Thymus (tissue), 11 donors: Measurements from ENCODE around the gene DHRSX. TPM values are rescaled to one million over a fixed set of nuclear protein-coding genes. Genes with fewer than 3 reads are reported as not detected.
"Not testable (repeated sequence)": the region's sequence is repeated elsewhere in the genome, so short reads cannot be mapped to it uniquely, and the experiment has no call there.

Experiments
- DNase-seq, 9 donors: peaks; one replicate each; pipeline ENCODE4 v3.0.0-alpha.2; 2013; ENCODE audit warnings: low spot score in 9 of 9, low read depth in 6 of 9, missing footprints in 1 of 9
- H3K27ac ChIP-seq, 2 donors: one replicate each; pipeline ENCODE4 v1.5.1; 2013; ENCODE audit warnings: control low read depth in 1 of 2, low read depth in 1 of 2, low read length in 1 of 2, mild to moderate bottlenecking in 1 of 2, moderate library complexity in 1 of 2
- H3K27me3 ChIP-seq, 2 donors: one replicate each; pipeline ENCODE4 v1.5.1; 2013; ENCODE audit warnings: low read length in 1 of 2; ENCODE audit not compliant: control insufficient read depth in 2 of 2, insufficient read depth in 1 of 2
- H3K36me3 ChIP-seq, 2 donors: one replicate each; pipeline ENCODE4 v1.5.1; 2013; ENCODE audit warnings: low read length in 1 of 2, mild to moderate bottlenecking in 1 of 2, moderate library complexity in 1 of 2; ENCODE audit not compliant: control insufficient read depth in 2 of 2, insufficient read depth in 2 of 2
- H3K4me1 ChIP-seq, 2 donors: one replicate each; pipeline ENCODE4 v1.5.1; 2013; ENCODE audit warnings: low read length in 2 of 2; ENCODE audit not compliant: control insufficient read depth in 2 of 2, insufficient read depth in 2 of 2
- H3K4me3 ChIP-seq, 2 donors: one replicate each; pipeline ENCODE4 v1.5.1; 2013; ENCODE audit warnings: low read length in 2 of 2, control low read depth in 1 of 2, mild to moderate bottlenecking in 1 of 2
- H3K9me3 ChIP-seq, 2 donors: one replicate each; pipeline ENCODE4 v1.5.1; 2013; ENCODE audit warnings: low read length in 1 of 2, mild to moderate bottlenecking in 1 of 2; ENCODE audit not compliant: control insufficient read depth in 2 of 2, insufficient read depth in 1 of 2
- WGBS: extraction: QIAGEN DNeasy Blood & Tissue Kit; methylation state at CpG from one replicate; pipeline ENCODE4 v1.1.7; 2013; 5-methylcytosine and 5-hydroxymethylcytosine counted together
- polyA plus RNA-seq: library from polyadenylated mRNA; stranded (reverse); fragments of 200-250 nt; gene quantifications from one replicate; pipeline ENCODE4 v1.2.3, GENCODE V29; 2013
- total RNA-seq: library from RNA; stranded (reverse); fragments of 120-200 nt; gene quantifications from one replicate; pipeline ENCODE4 v1.2.4, GENCODE V29; 2013
- donor health status: healthy.

DHRSX gene
- total and polyA plus RNA-seq, 2 donors, result 11.2 to 12.2 TPM

DNA sequence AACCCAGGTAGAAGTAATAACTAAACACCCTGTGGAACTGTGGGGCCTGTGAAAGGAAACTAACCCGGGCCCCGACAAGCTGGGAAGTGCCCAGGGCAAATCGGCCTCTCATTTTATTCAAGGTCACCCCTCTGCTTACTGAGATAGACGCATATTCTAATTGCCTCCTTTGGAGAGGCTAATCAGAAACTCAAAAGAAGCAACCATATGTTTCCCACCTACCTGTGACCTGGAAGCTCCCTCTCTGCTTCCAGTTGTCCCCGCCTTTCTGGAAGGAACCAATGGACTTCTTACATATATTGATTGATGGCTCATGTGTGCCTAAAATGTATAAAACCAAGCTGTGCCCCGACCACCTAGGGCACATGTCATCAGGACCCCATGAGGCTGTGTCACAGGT, 23.1 kb upstream of the DHRSX start:
- Histone ChIP-seq H3K27ac (no peak overlapping the region), H3K27me3 (peaks cover 0 to 2% of the 10 kb centered on the region in 2 donors), H3K9me3 (no peaks in the 10 kb centered on the region), H3K36me3 (no peaks in the 10 kb centered on the region), H3K4me3 (no peak overlapping the region), H3K4me1 (no peaks in the 10 kb centered on the region)
- 95% methylated on average over 6 of the region's 6 CpGs for WGBS
- no peak for DNase-seq

DNA sequence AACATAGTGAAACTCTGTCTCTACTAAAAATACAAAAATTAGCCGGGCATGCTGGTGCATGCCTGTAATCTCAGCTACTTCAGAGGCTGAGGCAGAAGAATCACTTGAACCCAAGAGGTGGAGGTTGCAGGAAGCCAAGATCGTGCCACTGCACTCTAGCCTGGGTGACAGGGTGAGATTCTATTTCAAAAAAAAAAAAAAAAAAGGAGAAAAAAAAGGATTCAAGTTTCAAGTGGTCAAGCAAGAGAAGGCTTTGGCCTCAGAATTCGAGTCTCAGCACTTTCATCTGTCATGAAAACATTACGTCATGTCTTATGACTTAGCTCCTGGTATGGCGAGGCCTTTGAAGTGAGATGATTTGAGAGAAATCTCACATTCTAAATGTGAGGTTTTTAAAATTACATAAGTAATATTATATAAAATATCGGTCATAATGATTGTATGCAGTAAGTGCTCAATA, 21.2 kb upstream of the DHRSX start:
- H3K27ac ChIP-seq, result peak overlapping the region in 1 of 2 donors; percentile 14
- 88% methylated on average over 6 of the region's 6 CpGs for WGBS
- no peak for DNase-seq

GRCh38 chrX:2521092-2521926, 20.5 kb upstream of the DHRSX start:
- no peaks in the 10 kb centered on the region for H3K9me3 ChIP-seq
- no peaks in the 10 kb centered on the region for H3K36me3 ChIP-seq
- DNase-seq, result peak in 1 of 9 donors; percentile 40
- peak overlapping the region in 1 of 2 donors; percentile 14 for H3K27ac ChIP-seq
- H3K4me1 ChIP-seq, result peaks cover 2 to 10% of the 10 kb centered on the region in 2 donors
- WGBS, result 20% methylated on average over 15 of the region's 15 CpGs
- H3K4me3 ChIP-seq, result no peak overlapping the region
- H3K27me3 ChIP-seq, result peaks cover 0 to 2% of the 10 kb centered on the region in 2 donors

More for the DNA sequence above, 21.2 kb upstream of the DHRSX start:
- Histone ChIP-seq H3K36me3 (no peaks in the 10 kb centered on the region), H3K9me3 (no peaks in the 10 kb centered on the region), H3K27me3 (peaks cover 0 to 2% of the 10 kb centered on the region in 2 donors), H3K4me3 (no peak overlapping the region), H3K4me1 (peaks cover 2 to 5% of the 10 kb centered on the region in 2 donors)

GRCh38 chrX:2520539-2520938, 19.8 kb upstream of the DHRSX start:
- H3K4me3 ChIP-seq, result no peak overlapping the region
- WGBS, result 98% methylated on average over 8 of the region's 8 CpGs
- no peak for DNase-seq
- H3K9me3 ChIP-seq, result no peaks in the 10 kb centered on the region
- peaks cover 5 to 10% of the 10 kb centered on the region in 2 donors for H3K4me1 ChIP-seq
- no peaks in the 10 kb centered on the region for H3K36me3 ChIP-seq
- H3K27ac ChIP-seq, result no peak overlapping the region
- peaks cover 0 to 2% of the 10 kb centered on the region in 2 donors for H3K27me3 ChIP-seq

DNA sequence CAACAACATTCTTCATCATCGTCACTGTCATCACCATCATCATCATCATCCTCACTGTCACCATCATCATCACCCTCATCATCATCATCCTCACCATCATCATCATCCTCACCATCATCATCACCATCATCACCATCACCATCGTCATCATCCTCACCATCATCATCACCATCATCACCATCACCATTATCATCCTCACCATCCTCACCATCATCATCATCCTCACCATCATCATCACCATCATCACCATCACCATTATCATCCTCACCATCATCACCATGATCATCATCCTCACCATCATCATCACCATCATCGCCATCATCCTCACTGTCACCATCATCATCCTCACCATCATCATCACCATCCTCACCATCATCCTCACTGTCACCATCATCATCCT, 18.9 kb upstream of the DHRSX start:
- not testable (repeated sequence) for H3K27ac ChIP-seq, H3K4me3 ChIP-seq, H3K9me3 ChIP-seq, H3K36me3 ChIP-seq, H3K27me3 ChIP-seq, DNase-seq
- peaks cover 8 to 13% of the 10 kb centered on the region in 2 donors for H3K4me1 ChIP-seq
- 60% methylated on average over 3 of the region's 3 CpGs for WGBS

DNA sequence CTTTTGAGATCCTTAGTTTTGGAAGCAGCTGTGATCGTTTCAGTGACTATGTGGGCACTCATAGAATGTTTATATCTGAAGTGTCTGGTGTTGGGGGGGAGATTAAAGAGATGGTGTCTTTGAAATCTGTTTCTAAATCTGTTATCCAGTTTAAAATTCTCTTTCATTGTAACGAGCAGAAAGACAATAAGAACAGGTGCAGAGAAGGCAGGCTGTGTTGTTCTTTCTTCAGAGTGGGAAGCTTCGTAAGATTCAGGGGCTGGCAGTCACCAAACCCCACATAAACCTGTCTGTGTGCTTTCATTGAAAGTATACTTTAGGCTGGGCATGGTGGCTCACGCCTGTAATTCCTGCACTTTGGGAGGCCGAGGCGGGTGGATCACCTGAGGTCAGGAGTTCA, 16.3 kb upstream of the DHRSX start:
- H3K9me3 ChIP-seq, result no peaks in the 10 kb centered on the region
- peaks cover 16 to 23% of the 10 kb centered on the region in 2 donors for H3K4me1 ChIP-seq
- peak in 6 of 9 donors; percentile 28 to 75 (median 42) for DNase-seq
- no peaks in the 10 kb centered on the region for H3K27me3 ChIP-seq
- H3K4me3 ChIP-seq, result peak overlapping the region in 1 of 2 donors; percentile 0
- 42% methylated on average over 6 of the region's 6 CpGs for WGBS
- peak overlapping the region; percentile 26 to 78 for H3K27ac ChIP-seq
- H3K36me3 ChIP-seq, result no peaks in the 10 kb centered on the region

DNA sequence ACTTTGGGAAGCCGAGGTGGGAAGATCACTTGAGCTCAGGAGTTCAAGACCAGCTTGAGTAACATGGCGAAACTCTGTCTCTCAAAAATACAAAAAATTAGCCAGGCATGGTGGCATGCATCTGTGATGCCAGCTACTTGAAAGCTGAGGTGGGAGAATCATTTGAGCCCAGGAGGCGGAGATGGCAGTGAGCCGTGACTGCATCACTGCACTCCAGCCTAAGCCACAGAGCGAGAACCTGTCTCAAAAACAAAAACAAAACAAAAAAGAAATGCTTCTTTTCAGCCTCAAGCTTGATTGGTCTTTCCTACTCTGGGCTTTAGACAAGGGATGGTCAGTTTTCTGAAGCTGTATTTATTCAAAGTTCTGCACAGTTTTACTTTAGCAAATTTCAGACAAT, 15.8 kb upstream of the DHRSX start:
- Histone ChIP-seq H3K9me3 (no peaks in the 10 kb centered on the region), H3K27ac (peak overlapping the region; percentile 56 to 78), H3K36me3 (no peaks in the 10 kb centered on the region), H3K4me1 (peaks cover 16 to 23% of the 10 kb centered on the region in 2 donors), H3K27me3 (no peaks in the 10 kb centered on the region), H3K4me3 (peak overlapping the region in 1 of 2 donors; percentile 0)
- peak in 4 of 9 donors; percentile 19 to 54 (median 34) for DNase-seq
- WGBS, result 41% methylated on average over 5 of the region's 5 CpGs

DNA sequence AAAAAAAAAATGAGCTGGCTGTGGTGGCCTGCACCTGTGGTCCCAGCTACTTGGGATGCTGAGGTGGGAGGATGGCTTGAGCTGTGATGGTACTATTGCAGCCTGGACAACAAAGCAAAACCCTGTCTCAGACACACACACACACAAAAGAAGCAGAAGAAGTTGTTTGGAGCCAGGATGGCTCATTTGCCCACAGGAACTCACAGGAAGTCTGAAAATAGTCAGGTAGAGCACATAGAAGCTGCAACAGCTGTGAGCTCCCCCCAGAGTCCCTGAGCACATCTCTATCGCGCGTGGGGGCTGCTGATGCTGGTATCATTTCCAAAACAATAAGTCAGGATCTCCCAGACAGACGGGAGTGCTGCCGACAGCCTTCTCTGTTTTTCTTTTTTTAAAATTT, 13.4 kb upstream of the DHRSX start:
- peak in 4 of 9 donors; percentile 28 to 49 (median 33) for DNase-seq
- H3K4me1 ChIP-seq, result peaks cover 16 to 23% of the 10 kb centered on the region in 2 donors
- 23% methylated on average over 5 of the region's 5 CpGs for WGBS
- no peaks in the 10 kb centered on the region for H3K27me3 ChIP-seq
- no peak overlapping the region for H3K4me3 ChIP-seq
- H3K27ac ChIP-seq, result peak overlapping the region; percentile 7 to 31
- H3K9me3 ChIP-seq, result no peaks in the 10 kb centered on the region
- no peaks in the 10 kb centered on the region for H3K36me3 ChIP-seq

GRCh38 chrX:2513121-2513664, 12.4 kb upstream of the DHRSX start:
- Histone ChIP-seq H3K4me3 (no peak overlapping the region), H3K9me3 (no peaks in the 10 kb centered on the region), H3K27me3 (no peaks in the 10 kb centered on the region), H3K4me1 (peaks cover 16 to 23% of the 10 kb centered on the region in 2 donors), H3K27ac (no peak overlapping the region), H3K36me3 (no peaks in the 10 kb centered on the region)
- 96% methylated on average over 6 of the region's 6 CpGs for WGBS
- no peak for DNase-seq
